D721Med (cell line): ENCODE results near the gene POMT2.
"Not testable (repeated sequence)": the region's sequence is repeated elsewhere in the genome, so short reads cannot be mapped to it uniquely, and the experiment has no call there.

ENCODE experiments used
- DNase-seq: peaks from one replicate; pipeline ENCODE4 v3.0.0; 2011; ENCODE audit warnings: low spot score; ENCODE audit not compliant: insufficient read length
- FAIRE-seq: peaks from 2 replicates; lab custom pipeline; 2011; peaks lifted over from hg19 to GRCh38; lab: Jason Lieb, UNC
- TF ChIP-seq, protein P1 (sequence below): IDR thresholded peaks from 2 replicates; pipeline ENCODE4 v1.5.1; 2012; ENCODE audit warnings: mild to moderate bottlenecking, control low read depth; ENCODE audit not compliant: insufficient read depth; ENCODE audit errors: missing control alignments

The POMT2 gene

DNA sequence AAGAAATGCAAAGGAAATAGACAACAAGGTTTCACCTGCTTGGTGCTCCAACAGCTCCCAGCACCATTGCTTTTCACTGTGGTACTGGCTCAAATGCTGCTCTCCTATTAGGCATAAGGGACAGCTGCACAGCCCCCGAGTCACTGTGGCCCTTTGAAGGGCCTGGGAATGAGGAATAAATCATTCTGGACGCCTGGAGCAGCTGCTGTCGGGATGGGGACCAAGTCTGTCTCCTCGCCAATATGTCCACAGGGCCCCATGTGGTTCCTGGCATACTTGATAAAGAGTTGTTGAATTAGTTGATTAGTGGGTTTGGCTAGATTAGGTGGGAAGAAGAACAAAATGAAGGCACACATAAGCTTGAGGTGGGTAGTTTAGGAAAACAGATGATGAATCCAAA, 36.6 kb downstream of the POMT2 start:
- no peak for FAIRE-seq
- TF ChIP-seq, protein P1, sequence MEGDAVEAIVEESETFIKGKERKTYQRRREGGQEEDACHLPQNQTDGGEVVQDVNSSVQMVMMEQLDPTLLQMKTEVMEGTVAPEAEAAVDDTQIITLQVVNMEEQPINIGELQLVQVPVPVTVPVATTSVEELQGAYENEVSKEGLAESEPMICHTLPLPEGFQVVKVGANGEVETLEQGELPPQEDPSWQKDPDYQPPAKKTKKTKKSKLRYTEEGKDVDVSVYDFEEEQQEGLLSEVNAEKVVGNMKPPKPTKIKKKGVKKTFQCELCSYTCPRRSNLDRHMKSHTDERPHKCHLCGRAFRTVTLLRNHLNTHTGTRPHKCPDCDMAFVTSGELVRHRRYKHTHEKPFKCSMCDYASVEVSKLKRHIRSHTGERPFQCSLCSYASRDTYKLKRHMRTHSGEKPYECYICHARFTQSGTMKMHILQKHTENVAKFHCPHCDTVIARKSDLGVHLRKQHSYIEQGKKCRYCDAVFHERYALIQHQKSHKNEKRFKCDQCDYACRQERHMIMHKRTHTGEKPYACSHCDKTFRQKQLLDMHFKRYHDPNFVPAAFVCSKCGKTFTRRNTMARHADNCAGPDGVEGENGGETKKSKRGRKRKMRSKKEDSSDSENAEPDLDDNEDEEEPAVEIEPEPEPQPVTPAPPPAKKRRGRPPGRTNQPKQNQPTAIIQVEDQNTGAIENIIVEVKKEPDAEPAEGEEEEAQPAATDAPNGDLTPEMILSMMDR: no peak
- no peak for DNase-seq

DNA sequence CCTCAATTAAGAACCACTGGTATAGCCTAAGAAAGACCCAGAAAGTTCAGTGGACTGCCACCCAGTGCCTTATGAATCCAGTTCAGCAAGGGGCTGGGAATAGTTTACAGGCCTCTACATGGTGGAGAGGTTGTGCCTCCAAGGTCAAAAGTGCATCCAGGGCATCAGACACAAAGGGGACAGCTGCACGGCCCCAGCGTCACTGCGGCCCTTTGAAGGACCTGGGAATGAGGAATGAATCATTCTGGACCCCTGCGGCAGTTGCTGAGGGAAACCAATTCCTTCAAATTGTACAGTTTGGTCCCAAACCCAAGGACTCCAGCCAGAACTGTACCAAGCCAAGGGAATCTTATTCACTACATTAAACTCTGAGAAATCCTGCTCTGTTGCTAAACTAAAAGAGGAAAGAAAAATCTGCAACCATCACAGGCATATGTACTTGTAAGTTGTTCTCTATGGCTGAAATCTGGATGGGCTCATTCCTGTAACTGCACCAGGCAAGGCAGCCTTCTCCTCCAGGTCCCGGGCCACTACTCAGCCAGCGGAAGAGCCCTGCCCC, 38.8 kb downstream of the POMT2 start:
- TF ChIP-seq, protein P1: no peak
- FAIRE-seq (no peak), DNase-seq (no peak)

DNA sequence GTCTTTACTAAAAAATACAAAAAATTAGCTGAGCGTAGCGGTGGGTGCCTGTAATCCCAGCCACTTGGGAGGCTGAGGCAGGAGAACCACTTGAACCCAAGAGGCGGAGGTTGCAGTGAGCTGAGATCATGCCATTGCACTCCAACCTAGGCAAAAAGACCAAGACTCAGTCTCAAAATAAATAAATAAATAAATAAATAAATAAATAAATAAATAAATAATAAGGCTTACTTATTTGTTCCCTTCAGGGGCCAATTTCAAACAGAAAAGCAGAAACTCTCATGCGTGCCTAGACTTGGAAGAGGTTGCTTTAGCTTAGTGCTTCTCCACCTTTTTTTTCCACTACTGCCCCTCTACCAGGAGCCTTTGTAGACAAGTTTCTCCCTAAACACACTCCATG, 39.8 kb downstream of the POMT2 start:
- not testable (repeated sequence) for DNase-seq, FAIRE-seq

DNA sequence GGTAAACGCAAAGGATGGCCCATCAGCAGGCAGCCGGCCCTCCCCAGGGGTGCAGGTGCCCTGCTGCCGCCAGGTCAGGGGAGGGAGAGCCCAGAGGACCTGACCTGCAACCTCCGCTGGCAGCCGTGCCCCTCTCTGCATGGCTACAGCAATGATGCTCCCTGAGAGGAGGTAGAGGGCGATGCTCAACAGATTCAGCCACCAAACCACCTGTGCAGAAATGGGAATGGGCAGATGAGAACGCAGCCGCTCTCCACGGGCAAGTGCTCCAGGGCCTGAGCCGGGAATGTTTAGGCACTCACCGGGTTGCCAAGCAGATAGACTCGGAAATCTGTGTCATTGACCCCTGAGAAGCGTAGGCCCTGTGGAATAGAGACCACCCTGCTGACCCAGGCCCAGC, 41.0 kb downstream of the POMT2 start:
- TF ChIP-seq, protein P1: no peak
- FAIRE-seq (no peak), DNase-seq (no peak)

DNA sequence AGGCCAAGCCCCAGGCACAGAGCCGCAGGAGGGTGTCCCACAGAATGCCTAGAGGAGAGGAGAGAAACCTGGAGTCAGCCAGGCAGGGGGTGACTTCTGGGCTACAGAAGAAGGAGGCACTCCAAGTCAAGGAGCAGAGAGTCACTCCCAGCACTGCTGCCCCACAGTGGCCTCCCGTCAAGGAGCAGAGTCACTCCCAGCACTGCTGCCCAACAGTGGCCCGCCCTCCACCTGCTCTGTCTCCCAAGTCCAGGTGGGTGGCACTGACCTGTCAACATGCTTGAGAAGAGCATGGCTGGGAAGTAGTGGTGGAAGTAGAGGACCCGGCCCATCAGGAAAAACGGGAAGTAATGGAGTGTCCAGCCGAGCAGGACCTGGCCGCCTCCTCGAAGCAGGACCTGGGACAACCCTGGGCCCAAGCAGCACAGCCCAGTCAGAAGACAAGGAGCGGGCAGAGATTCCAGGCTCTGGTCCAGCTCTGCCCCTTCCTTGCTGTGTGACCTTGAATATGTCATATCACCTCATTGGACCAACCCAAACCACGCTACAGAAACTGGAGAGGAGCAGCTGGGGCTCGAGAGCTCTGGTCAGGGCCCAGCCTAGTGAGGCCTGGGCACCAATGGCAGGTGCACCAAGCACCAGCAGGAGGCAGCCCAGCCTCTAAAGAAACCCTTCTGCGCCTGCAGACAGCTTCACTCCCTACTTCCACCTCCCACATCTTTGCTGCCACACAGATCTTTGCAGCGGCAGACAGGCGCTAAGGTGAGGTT, 42.0 kb downstream of the POMT2 start:
- TF ChIP-seq, protein P1: no peak
- DNase-seq (no peak), FAIRE-seq (no peak)

DNA sequence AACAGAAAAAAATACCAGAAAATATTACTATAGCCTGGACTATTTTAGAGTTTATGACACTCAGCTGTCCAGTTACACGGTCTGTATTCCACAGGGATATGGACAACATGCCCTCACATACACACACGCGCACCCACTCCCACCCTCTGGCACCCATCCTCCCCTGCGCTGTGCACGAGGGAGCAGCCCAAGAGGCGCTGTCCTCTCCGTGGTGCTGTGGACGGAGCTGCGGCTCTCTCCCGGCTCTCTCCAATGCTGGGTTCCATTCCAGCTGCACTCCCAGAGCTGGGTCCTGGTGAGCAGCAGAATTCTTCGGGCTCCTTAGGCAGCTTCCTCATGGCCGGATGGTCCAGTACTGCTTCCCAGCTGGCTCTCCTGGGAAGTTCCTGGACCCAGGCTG, 43.7 kb downstream of the POMT2 start:
- no peak for DNase-seq
- TF ChIP-seq, protein P1: no peak
- FAIRE-seq: no peak

DNA sequence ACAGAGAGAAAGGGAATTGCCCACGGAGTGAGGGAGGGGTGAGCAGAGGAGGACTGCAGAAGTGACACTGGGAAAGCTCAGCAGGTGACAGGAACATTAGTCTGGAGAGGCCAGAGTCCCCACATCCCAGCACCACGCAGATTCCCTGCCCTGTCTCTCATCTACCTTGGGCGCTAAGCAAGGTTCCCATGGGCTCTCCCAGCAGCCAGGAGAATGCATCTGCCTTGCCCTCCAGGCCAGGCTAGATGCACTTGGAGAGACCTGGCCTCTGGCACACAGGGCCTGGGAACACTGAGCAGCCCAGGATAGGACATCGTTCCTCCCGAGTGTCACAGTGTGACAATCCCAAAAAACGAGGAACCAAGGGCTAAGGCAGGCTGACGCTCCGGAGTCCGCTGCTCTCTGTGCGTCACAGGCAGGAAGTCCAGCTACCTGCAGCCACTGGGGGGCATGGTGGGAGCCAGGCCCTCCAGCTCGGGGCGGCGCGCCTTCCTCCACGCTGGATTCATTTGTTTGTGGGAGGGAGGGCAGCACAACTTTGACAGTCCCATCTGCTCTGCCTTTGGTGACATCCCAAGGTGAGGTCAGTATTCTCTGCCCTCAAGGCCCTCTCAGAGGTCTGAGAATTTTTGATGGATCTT, 44.3 kb downstream of the POMT2 start:
- TF ChIP-seq, protein P1: no peak
- FAIRE-seq: no peak
- no peak for DNase-seq
